Measurements from ENCODE around the gene ALKBH5. TPM values are rescaled to one million over a fixed set of nuclear protein-coding genes. Genes with fewer than 3 reads are reported as not detected.
A peak's percentile ranks its signal among the peaks of the same experiment; 100 is the strongest.

ALKBH5 gene
- polyA plus RNA-seq, 2 of the 4 experiments (the other 2 are of a cell fraction): 57.9 to 105 TPM

DNA sequence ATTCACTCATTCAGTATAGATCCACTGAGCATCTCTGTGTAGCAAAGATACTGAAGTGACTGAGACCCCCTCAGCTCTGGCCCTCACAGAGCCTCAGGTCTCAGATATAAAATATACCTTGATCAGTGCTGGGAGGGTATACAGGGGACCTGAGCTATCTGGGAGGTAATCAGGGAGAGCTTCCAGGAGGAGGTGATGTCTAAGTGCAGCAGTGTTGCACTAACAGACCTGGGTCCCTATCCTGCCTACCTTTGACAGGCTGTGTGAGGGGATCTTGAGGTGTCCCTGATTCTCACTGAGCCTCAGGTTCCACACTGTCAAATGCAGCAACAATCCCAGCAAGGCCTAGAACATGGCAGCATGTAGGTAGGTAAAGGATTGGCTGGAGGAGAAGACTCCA lies 6.5 kb upstream of the ALKBH5 start:
- Histone ChIP-seq H3K9me3 (no peaks in the 10 kb centered on the region), H3K27ac (no peak overlapping the region), H3K4me2 (no peak overlapping the region), H3K4me1 (peaks cover 8% of the 10 kb centered on the region), H3K4me3 (no peak overlapping the region)
- no peak for FAIRE-seq
- no peak for ATAC-seq
- POLR2A ChIA-PET: no interaction called here
- no peak for DNase-seq (ENCODE audit: low read depth in 1 of 2, low spot score in 1 of 2)
- CTCF ChIA-PET: interaction anchor here (0.6 to 1.3 kb wide), 4 partner anchors 16 to 40 kb away, joined by 3 to 4 read pairs (median 4); no protein-coding TSS in a partner anchor
- peak; percentile 89 for TF ChIP-seq ZFP36 (IDR thresholded peaks at IDR 0.05; ENCODE audit: borderline replicate concordance, partially characterized antibody)
- TF ChIP-seq, protein P1, sequence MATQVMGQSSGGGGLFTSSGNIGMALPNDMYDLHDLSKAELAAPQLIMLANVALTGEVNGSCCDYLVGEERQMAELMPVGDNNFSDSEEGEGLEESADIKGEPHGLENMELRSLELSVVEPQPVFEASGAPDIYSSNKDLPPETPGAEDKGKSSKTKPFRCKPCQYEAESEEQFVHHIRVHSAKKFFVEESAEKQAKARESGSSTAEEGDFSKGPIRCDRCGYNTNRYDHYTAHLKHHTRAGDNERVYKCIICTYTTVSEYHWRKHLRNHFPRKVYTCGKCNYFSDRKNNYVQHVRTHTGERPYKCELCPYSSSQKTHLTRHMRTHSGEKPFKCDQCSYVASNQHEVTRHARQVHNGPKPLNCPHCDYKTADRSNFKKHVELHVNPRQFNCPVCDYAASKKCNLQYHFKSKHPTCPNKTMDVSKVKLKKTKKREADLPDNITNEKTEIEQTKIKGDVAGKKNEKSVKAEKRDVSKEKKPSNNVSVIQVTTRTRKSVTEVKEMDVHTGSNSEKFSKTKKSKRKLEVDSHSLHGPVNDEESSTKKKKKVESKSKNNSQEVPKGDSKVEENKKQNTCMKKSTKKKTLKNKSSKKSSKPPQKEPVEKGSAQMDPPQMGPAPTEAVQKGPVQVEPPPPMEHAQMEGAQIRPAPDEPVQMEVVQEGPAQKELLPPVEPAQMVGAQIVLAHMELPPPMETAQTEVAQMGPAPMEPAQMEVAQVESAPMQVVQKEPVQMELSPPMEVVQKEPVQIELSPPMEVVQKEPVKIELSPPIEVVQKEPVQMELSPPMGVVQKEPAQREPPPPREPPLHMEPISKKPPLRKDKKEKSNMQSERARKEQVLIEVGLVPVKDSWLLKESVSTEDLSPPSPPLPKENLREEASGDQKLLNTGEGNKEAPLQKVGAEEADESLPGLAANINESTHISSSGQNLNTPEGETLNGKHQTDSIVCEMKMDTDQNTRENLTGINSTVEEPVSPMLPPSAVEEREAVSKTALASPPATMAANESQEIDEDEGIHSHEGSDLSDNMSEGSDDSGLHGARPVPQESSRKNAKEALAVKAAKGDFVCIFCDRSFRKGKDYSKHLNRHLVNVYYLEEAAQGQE (IDR thresholded peaks at IDR 0.05): no peak

DNA sequence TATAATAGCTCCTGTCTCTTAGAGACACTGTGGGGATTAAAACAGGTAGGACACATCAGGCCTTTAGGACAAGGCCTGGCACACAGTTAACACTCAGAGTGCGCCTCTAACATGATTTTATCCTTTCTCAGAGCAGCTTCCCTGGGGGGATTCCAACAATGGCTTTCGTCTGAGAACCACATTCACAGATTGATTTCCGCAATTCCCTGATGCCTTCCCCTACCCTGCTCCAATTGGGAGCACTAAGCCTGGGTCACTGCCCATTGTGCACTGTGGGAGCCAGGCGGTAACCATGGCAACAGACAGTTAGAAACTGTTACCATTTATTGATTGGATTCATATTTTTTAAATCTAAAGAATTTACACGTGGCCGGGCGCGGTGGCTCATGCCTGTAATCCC lies 5.9 kb upstream of the ALKBH5 start:
- 91% methylated on average over 8 of the region's 8 CpGs for WGBS (ENCODE audit: missing lambda C conversion rate)
- POLR2A ChIA-PET: no interaction called here

GRCh38 chr17:18179196-18179595 lies 4.4 kb upstream of the ALKBH5 start:
- WGBS (ENCODE audit: missing lambda C conversion rate): 82% methylated on average over 1 of the region's 1 CpG
- Histone ChIP-seq H3K4me2 (no peak overlapping the region), H3K27ac (no peak overlapping the region), H3K4me1 (peaks cover 11% of the 10 kb centered on the region), H3K4me3 (no peak overlapping the region), H3K9me3 (no peaks in the 10 kb centered on the region)
- DNase-seq (ENCODE audit: low read depth in 1 of 2, low spot score in 1 of 2) (no peak), FAIRE-seq (no peak), ATAC-seq (no peak)
- ChIA-PET CTCF (interaction anchor here (0.7 to 5.8 kb wide), 6 partner anchors 13 to 38 kb away, joined by 3 to 40 read pairs (median 4); no protein-coding TSS in a partner anchor), POLR2A (no interaction called here)
- TF ChIP-seq EHMT2 (IDR thresholded peaks at IDR 0.05; ENCODE audit: low read depth) (no peak), EHF (CRISPR knock-in tag; IDR thresholded peaks at IDR 0.05) (no peak), BHLHE40 (IDR thresholded peaks at IDR 0.05; ENCODE audit: low read depth, low read length) (no peak), RARB (CRISPR knock-in tag; IDR thresholded peaks at IDR 0.05) (no peak), ZNF302 (CRISPR knock-in tag; IDR thresholded peaks at IDR 0.05) (no peak), RAD21 (conservative IDR thresholded peaks at IDR 0.05 in 1 of 2, IDR thresholded peaks at IDR 0.05 in 1 of 2) (no peak), FOSB (CRISPR knock-in tag; IDR thresholded peaks at IDR 0.05) (no peak), MAZ (IDR thresholded peaks at IDR 0.05; ENCODE audit: borderline replicate concordance, low read depth, low read length) (no peak)
- TF ChIP-seq, protein P1 (IDR thresholded peaks at IDR 0.05): no peak

More for the DNA sequence above, 5.9 kb upstream of the ALKBH5 start:
- no peak for FAIRE-seq
- no peak for ATAC-seq
- TF ChIP-seq JUN (IDR thresholded peaks at IDR 0.05) (no peak), CBX2 (IDR thresholded peaks at IDR 0.05; ENCODE audit: borderline replicate concordance, low read depth) (no peak), KDM5A (IDR thresholded peaks at IDR 0.05) (no peak), ESRRA (IDR thresholded peaks at IDR 0.05; ENCODE audit: borderline replicate concordance, low read length) (no peak), CHD4 (IDR thresholded peaks at IDR 0.05; ENCODE audit: borderline replicate concordance) (no peak), ZFP36 (IDR thresholded peaks at IDR 0.05; ENCODE audit: borderline replicate concordance, partially characterized antibody) (no peak), RFX5 (IDR thresholded peaks at IDR 0.05) (no peak), PHF8 (IDR thresholded peaks at IDR 0.05; ENCODE audit: borderline replicate concordance, low read depth) (no peak), TFCP2L1 (CRISPR knock-in tag; IDR thresholded peaks at IDR 0.05) (no peak), HOXB5 (CRISPR knock-in tag; IDR thresholded peaks at IDR 0.05) (no peak), SREBF2 (IDR thresholded peaks at IDR 0.05) (no peak), E2F6 (IDR thresholded peaks at IDR 0.05; ENCODE audit: borderline replicate concordance, low read depth) (no peak), RCOR1 (IDR thresholded peaks at IDR 0.05; ENCODE audit: low read depth, low read length) (no peak), FOXS1 (CRISPR knock-in tag; IDR thresholded peaks at IDR 0.05) (no peak), MAX (IDR thresholded peaks at IDR 0.05) (no peak), HOXA7 (CRISPR knock-in tag; IDR thresholded peaks at IDR 0.05) (no peak), TP53 (CRISPR knock-in tag; IDR thresholded peaks at IDR 0.05) (no peak)
- TF ChIP-seq, protein P2, sequence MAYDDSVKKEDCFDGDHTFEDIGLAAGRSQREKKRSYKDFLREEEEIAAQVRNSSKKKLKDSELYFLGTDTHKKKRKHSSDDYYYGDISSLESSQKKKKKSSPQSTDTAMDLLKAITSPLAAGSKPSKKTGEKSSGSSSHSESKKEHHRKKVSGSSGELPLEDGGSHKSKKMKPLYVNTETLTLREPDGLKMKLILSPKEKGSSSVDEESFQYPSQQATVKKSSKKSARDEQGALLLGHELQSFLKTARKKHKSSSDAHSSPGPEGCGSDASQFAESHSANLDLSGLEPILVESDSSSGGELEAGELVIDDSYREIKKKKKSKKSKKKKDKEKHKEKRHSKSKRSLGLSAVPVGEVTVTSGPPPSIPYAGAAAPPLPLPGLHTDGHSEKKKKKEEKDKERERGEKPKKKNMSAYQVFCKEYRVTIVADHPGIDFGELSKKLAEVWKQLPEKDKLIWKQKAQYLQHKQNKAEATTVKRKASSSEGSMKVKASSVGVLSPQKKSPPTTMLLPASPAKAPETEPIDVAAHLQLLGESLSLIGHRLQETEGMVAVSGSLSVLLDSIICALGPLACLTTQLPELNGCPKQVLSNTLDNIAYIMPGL (CRISPR knock-in tag; IDR thresholded peaks at IDR 0.05; ENCODE audit: borderline replicate concordance): no peak
- TF ChIP-seq, protein P3, sequence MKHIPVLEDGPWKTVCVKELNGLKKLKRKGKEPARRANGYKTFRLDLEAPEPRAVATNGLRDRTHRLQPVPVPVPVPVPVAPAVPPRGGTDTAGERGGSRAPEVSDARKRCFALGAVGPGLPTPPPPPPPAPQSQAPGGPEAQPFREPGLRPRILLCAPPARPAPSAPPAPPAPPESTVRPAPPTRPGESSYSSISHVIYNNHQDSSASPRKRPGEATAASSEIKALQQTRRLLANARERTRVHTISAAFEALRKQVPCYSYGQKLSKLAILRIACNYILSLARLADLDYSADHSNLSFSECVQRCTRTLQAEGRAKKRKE (CRISPR knock-in tag; IDR thresholded peaks at IDR 0.05; ENCODE audit: low read depth): no peak
- Histone ChIP-seq H3K4me2 (no peak overlapping the region), H3K4me3 (no peak overlapping the region), H3K4me1 (peaks cover 11% of the 10 kb centered on the region), H3K27ac (no peak overlapping the region), H3K9me3 (no peaks in the 10 kb centered on the region)
- CTCF ChIA-PET: interaction anchor here (1.3 kb wide), 2 partner anchors 17 to 22 kb away, joined by 4 read pairs; no protein-coding TSS in a partner anchor
- no peak for DNase-seq (ENCODE audit: low read depth in 1 of 2, low spot score in 1 of 2)
